Medulla oblongata (tissue), 1 donor: ENCODE measurements around the gene INCENP.
"Not testable (repeated sequence)": the region's sequence is repeated elsewhere in the genome, so short reads cannot be mapped to it uniquely, and the experiment has no call there.

ENCODE experiments used
- DNase-seq: peaks from one replicate; pipeline ENCODE4 v3.0.0-alpha.2; 2015; ENCODE audit errors: extremely low spot score

The INCENP gene

GRCh38 chr11:62169448-62169847 lies 45.6 kb downstream of the INCENP start:
- no peak for DNase-seq

- no peak for DNase-seq
Measured at GRCh38 chr11:62169935-62170334, 46.1 kb downstream of the INCENP start.

DNA sequence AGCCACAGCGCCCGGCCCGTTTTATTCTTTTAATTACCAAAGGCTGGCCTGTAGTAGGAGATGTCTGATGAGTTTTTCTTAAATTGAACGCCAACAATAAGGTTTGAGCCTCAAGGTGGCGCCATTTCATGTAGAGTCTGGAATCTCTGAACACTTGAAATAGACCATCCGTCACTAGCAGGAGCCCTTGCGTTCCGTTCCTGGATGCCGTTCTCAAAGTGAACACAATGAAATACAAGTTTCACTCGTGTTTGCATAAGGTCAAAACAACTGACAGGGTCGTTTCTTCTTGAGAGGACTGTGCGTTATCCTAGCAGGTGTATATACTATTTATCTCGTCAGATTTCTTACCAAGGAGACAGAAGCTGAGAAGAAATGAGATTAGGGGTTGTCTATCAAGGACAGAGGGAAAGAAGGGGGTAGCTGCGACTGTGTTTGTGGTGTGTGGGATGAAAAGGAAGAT lies 47.5 kb downstream of the INCENP start:
- DNase-seq: peak; percentile 95

- no peak for DNase-seq
Measured at GRCh38 chr11:62172294-62172693, 48.5 kb downstream of the INCENP start.

DNA sequence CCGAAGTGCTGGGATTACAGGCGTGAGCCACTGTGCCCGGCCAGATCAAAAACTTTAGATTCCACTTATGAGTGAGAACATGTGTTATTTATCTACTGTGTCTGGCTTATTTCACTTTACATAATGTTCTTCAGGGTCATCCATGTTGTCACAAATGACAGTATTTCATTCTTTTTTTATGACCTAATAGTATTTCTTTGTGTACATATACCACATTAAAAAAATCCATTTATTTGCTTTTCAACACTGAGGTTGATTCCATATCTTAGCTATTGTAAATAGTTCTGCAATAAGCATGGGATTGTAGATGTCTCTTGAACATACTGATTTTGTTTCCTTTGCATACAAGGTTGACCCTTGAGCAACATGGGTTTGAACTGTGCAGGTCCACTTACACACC lies 53.0 kb downstream of the INCENP start:
- DNase-seq: no peak

DNA sequence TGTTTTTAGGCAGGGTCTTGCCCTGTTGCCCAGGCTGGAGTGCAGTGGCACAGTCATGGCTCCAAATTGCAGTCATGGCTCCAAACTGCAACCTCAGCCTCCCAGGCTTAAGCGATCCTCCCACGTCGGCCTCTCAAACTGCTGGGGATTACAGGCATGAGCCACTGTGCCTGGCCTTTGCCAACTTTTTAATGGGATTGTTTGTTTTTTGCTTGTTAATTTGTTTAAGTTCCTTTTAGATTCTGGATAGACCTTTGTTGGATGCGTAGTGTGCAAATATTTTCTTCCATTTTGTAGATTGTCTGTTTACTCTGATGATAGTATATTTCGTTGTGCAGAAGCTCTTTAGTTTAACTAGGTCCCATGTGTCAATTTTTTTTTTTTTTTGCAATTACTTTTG lies 56.2 kb downstream of the INCENP start:
- no peak for DNase-seq

GRCh38 chr11:62181097-62181496 lies 57.3 kb downstream of the INCENP start:
- DNase-seq: no peak

GRCh38 chr11:62182147-62182891 lies 58.5 kb downstream of the INCENP start:
- no peak for DNase-seq

GRCh38 chr11:62186195-62186594 lies 62.4 kb downstream of the INCENP start:
- no peak for DNase-seq

DNA sequence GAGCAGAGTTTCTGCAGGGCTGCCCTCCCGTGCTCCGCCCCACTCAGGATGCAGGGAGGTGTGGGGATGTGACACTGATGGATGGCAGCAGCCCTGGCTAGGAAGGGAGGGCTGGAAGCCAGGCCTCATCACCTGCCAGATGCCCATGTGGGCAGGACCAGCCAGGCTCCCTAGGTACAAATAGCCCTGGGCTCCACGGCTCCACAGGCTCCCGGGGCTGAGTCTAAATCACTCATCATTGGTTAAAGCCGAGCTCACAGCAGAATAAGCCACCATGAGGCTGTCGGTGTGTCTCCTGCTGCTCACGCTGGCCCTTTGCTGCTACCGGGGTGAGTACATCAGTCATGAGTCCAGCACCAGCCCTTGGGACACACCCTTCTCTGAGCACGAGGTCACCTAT lies 66.2 kb downstream of the INCENP start, which contains the start of gene SCGB1D1:
SCGB1D1 (plus strand) TSS at position 206 of the 400 bp plus-strand sequence; CDS start at position 275, 69 bp downstream.
- DNase-seq: no peak

DNA sequence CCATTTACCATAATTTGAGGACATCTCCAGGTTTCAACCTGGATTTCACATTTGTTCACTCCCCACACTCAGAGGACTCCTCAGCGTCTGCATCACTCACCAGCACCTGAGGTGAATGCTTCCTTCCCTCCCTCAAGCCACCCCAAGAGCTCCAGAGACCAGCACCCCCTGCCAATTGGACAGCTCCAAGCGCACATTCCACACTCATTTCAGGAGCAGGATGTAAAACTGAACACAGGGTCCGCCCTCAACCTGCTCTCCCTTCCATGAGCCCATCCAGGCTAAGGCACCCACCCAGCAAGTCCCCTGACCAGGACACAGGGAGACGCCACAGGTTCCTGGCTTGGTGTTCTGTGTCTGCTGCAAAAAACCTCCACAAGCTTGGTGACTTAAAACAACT lies 70.1 kb downstream of the INCENP start:
- DNase-seq: no peak

- not testable (repeated sequence) for DNase-seq
Measured at GRCh38 chr11:62195010-62195409, 71.2 kb downstream of the INCENP start.

DNA sequence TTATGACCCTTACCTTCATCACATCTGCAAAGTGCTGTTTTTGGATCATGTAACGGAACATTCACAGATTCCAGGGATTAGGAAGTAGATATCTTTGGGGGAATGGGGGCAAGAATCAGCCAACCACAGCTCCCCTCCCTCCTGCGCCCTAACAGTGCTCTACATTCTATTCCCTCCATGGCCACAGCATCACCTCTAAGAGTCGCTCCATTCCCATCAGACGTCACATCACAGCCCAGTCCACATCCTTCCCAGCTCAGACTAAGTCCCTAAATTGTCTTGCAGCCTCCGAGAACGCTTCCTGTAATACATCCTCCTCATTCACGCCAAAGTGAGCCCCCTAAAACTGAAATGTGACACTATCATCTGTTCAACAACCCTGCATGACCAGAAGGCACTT lies 72.1 kb downstream of the INCENP start:
- DNase-seq: no peak

- DNase-seq: not testable (repeated sequence)
Measured at GRCh38 chr11:62197400-62197799, 73.6 kb downstream of the INCENP start.

DNA sequence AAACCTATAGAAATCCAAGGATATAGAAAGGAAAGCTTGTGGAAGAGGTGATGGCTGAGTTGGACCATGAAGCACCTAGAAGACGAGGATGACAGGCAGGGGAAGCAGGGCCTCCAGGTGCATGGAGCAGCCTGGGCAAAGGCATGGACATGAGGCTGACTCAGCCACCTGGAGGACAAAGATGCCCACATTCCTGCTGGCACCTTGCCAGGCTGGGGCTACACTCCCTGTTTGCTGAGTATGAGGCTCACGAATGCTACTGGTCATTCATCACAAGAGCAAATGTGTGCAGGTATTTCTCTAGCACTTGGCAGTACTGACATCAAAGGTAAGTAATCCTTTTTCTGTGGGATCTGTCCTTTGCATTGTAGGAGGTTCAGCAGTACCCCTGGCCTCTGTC lies 77.6 kb downstream of the INCENP start:
- DNase-seq: no peak
